Suprapubic skin (tissue), 4 donors: ENCODE measurements around the gene PNPLA3. TPM values are rescaled to one million over a fixed set of nuclear protein-coding genes. Genes with fewer than 3 reads are reported as not detected.
A peak's percentile ranks its signal among the peaks of the same experiment; 100 is the strongest.

Experiments
- DNase-seq, 2 donors: peaks; one replicate each; pipeline ENCODE4 v3.0.0-alpha.2; 2019; ENCODE audit warnings: low spot score in 2 of 2
- H3K27ac ChIP-seq: fragments of 200-600 bp; sonication (generic); one replicate; pipeline ENCODE4 v1.5.1; 2019
- H3K27me3 ChIP-seq: fragments of 200-600 bp; sonication (generic); one replicate; pipeline ENCODE4 v1.5.1; 2019
- H3K36me3 ChIP-seq: fragments of 200-600 bp; sonication (generic); one replicate; pipeline ENCODE4 v1.5.1; 2019
- H3K4me1 ChIP-seq: fragments of 200-600 bp; sonication (generic); one replicate; pipeline ENCODE4 v1.5.1; 2019
- H3K4me3 ChIP-seq: fragments of 200-600 bp; sonication (generic); one replicate; pipeline ENCODE4 v1.5.1; 2019; ENCODE audit warnings: mild to moderate bottlenecking
- H3K9me3 ChIP-seq: fragments of 200-600 bp; sonication (generic); one replicate; pipeline ENCODE4 v1.5.1; 2019
- EP300 ChIP-seq: sonication (generic); formaldehyde crosslinking; IDR thresholded peaks from one replicate; pipeline ENCODE4 v1.6.1; 2017; ENCODE audit warnings: antibody characterized with exemption
- POLR2A ChIP-seq, 2 donors: fragments of 450-650 bp; IDR thresholded peaks; one replicate each; pipeline ENCODE4 v1.6.1; 2017; ENCODE audit warnings: antibody characterized with exemption in 2 of 2, mild to moderate bottlenecking in 2 of 2, moderate library complexity in 2 of 2
- POLR2AphosphoS5 ChIP-seq, 3 donors: sonication (generic); formaldehyde crosslinking; IDR thresholded peaks; one replicate each; pipeline ENCODE4 v1.6.1; 2017; ENCODE audit warnings: antibody characterized with exemption in 3 of 3
- WGBS: methylation state at CpG from one replicate; pipeline ENCODE4 v1.1.5; 2018; 5-methylcytosine and 5-hydroxymethylcytosine counted together
- total RNA-seq, 4 donors: library from RNA; depleted of rRNA; stranded (reverse); fragments of >200 nt; gene quantifications; one replicate each; pipeline ENCODE4 v1.1.0, GENCODE V29; 2016
- TF ChIP-seq, protein P1 (sequence below), 2 donors: fragments of 200-600 bp in 1 of 2; fragments of 450-650 bp in 1 of 2; sonication (generic) in 1 of 2; IDR thresholded peaks; one replicate each; pipeline ENCODE4 v1.5.1; 2016 to 2019; ENCODE audit warnings: antibody characterized with exemption in 2 of 2, mild to moderate bottlenecking in 1 of 2, moderate library complexity in 1 of 2

PNPLA3 gene
- total RNA-seq, 4 donors from 2014 or later, result 7.0 to 23.7 (median 11.6) TPM

DNA sequence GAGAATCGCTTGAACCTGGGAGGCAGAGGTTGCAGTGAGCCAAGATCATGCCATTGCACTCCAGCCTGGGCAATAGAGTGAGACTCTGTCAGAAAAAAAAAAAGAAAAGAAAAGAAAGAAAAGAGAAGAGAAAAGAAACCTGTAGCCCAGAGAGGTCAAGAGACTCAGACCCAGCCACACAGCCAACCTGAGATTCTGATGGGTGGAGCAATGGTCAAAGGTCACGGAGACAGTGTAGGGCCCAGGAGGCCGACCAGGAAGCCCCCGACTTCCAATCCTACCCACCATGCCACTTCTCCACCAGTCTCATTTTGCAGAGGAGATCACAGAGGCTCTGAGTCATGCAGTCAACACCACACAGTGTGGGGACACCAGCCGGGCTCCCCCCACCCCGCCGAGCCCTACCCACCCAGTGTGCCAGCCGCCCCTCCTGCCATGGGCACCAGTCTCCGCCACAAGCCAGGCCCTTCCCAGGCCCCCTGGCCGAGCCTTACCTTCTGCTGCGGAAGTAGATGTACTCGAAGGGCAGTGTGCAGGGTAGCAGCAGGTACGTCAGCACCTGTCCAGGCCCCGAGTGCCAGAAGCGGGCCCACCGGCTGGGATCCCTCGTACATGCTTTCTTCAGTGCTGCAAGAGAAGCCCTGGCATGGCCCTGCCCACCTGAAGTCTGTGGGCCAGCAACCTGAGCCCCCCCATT, 39.7 kb upstream of the PNPLA3 start:
- H3K27me3 ChIP-seq, result peaks cover 78% of the 10 kb centered on the region
- H3K27ac ChIP-seq, result no peak overlapping the region
- H3K4me3 ChIP-seq, result no peak overlapping the region
- H3K36me3 ChIP-seq, result no peaks in the 10 kb centered on the region
- no peaks in the 10 kb centered on the region for H3K4me1 ChIP-seq
- TF ChIP-seq, protein P1, sequence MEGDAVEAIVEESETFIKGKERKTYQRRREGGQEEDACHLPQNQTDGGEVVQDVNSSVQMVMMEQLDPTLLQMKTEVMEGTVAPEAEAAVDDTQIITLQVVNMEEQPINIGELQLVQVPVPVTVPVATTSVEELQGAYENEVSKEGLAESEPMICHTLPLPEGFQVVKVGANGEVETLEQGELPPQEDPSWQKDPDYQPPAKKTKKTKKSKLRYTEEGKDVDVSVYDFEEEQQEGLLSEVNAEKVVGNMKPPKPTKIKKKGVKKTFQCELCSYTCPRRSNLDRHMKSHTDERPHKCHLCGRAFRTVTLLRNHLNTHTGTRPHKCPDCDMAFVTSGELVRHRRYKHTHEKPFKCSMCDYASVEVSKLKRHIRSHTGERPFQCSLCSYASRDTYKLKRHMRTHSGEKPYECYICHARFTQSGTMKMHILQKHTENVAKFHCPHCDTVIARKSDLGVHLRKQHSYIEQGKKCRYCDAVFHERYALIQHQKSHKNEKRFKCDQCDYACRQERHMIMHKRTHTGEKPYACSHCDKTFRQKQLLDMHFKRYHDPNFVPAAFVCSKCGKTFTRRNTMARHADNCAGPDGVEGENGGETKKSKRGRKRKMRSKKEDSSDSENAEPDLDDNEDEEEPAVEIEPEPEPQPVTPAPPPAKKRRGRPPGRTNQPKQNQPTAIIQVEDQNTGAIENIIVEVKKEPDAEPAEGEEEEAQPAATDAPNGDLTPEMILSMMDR (IDR thresholded peaks at IDR 0.05), result no peak
- TF ChIP-seq POLR2AphosphoS5 (IDR thresholded peaks at IDR 0.05), result no peak
- TF ChIP-seq EP300, result no peak
- TF ChIP-seq POLR2A (IDR thresholded peaks at IDR 0.05), result no peak
- no peak for DNase-seq
- WGBS, result 85% methylated on average over 10 of the region's 17 CpGs
- no peaks in the 10 kb centered on the region for H3K9me3 ChIP-seq

DNA sequence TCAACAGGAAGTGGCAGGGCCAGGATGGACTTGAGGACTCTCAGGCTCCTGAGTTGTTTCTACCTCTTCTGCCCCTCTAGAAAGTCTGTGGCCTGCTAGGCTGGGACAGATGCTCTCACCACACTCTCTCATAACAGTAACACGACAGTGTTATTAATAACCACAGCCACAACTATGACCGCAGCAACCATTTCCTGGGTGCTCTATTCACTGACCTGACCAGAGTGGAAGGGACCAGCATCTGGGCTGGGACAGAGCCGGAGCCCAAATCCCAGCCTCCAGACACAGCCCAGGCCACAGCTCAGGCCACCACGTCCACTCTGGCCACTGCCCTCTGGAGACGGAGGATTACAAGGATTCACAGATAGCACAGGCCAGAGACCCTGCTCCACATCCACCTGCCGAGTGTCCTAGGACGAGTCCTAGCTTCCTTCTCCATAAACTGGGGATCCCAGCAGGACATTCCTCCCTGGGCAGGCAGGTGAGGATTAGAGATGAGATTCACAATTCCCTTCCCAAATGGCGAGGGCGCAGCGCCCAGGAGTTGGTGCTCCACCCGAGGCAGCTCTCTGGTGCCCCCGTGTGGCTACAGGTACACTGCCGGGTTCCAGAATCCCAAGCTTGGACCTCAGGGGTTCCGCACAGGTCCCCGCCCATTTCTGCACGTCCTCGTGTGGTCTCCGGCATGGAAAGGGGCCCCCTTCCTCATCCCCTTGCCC, 38.8 kb upstream of the PNPLA3 start:
- H3K27ac ChIP-seq, result no peak overlapping the region
- DNase-seq, result no peak

DNA sequence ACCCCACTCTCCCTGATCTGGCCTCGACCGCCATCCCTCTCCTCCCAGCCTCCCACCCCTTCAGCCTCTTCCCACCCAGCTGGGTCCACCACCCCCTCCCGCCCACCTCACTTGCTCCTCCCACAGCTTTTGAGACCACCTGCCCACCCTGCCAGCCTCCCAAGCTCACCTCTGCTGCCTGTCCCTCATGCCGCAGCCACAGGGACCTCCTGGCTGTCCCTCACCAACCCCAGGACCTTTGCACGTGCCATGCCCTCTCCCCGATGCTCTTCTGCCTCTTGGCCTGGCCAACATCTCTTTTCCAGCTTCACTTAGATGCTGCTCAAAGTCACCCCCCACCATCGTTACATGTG, 38.3 kb upstream of the PNPLA3 start:
- Histone ChIP-seq H3K27me3 (peaks cover 83% of the 10 kb centered on the region), H3K9me3 (no peaks in the 10 kb centered on the region), H3K4me3 (no peak overlapping the region), H3K4me1 (no peaks in the 10 kb centered on the region), H3K27ac (no peak overlapping the region), H3K36me3 (no peaks in the 10 kb centered on the region)
- 67% methylated on average over 7 of the region's 7 CpGs for WGBS
- no peak for DNase-seq
- no peak for TF ChIP-seq EP300
- no peak for TF ChIP-seq POLR2AphosphoS5 (IDR thresholded peaks at IDR 0.05)
- TF ChIP-seq, protein P1 (IDR thresholded peaks at IDR 0.05), result no peak
- no peak for TF ChIP-seq POLR2A (IDR thresholded peaks at IDR 0.05)

More for the DNA sequence above, 38.8 kb upstream of the PNPLA3 start:
- no peak for TF ChIP-seq EP300
- TF ChIP-seq POLR2A (IDR thresholded peaks at IDR 0.05), result no peak
- TF ChIP-seq, protein P1 (IDR thresholded peaks at IDR 0.05), result peak; percentile 39 to 82
- Histone ChIP-seq H3K9me3 (no peaks in the 10 kb centered on the region), H3K4me1 (no peaks in the 10 kb centered on the region), H3K36me3 (no peaks in the 10 kb centered on the region), H3K27me3 (peaks cover 82% of the 10 kb centered on the region), H3K4me3 (no peak overlapping the region)
- WGBS, result 32% methylated on average over 12 of the region's 18 CpGs

DNA sequence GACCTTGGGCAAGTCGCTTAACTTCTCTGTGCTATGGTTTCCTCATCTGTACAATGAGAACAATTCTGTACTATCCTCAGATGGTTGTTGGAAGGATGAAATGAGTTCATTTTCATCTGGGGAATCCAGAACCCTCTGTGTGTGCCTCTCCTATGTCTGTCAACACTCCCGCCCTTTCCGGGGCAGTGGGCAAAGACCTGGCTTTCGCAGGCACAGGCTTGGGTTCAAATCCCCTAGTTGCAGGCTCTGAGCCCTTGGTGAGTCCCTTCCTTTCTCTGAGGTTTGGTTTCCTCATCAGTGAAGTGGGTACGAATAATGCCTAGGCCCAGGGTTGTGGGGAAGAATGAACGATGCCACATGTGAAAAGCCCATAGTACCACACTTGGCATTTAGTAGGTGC, 37.8 kb upstream of the PNPLA3 start:
- no peaks in the 10 kb centered on the region for H3K36me3 ChIP-seq
- H3K9me3 ChIP-seq, result no peaks in the 10 kb centered on the region
- no peak for TF ChIP-seq POLR2A (IDR thresholded peaks at IDR 0.05)
- TF ChIP-seq POLR2AphosphoS5 (IDR thresholded peaks at IDR 0.05), result no peak
- TF ChIP-seq, protein P1 (IDR thresholded peaks at IDR 0.05), result no peak
- TF ChIP-seq EP300, result no peak
- no peak overlapping the region for H3K4me3 ChIP-seq
- WGBS, result 94% methylated on average over 6 of the region's 6 CpGs
- no peaks in the 10 kb centered on the region for H3K4me1 ChIP-seq
- H3K27ac ChIP-seq, result no peak overlapping the region
- no peak for DNase-seq
- H3K27me3 ChIP-seq, result peaks cover 83% of the 10 kb centered on the region

DNA sequence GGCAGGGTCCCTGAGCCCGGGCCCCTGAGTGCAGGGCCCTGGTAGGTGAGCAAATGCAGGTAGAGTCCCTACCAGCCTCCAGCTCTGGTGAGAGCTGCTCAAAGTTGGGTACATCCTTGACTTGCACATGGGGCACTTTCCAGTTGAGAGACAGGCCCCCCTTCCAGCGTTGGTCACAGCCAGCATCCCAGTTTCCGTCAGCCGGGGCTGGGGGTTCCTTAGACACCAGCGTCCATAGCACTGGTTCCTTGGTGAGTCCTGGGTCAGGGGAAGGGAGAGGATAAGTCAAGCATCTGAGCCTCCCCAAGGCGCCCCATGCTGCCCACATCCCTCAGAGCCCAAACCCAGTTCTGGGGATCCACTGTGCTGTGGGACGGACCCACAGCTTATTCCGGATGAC, 37.4 kb upstream of the PNPLA3 start:
- WGBS, result 59% methylated on average over 5 of the region's 8 CpGs
- Histone ChIP-seq H3K27ac (no peak overlapping the region), H3K4me3 (no peak overlapping the region), H3K4me1 (peaks cover 3% of the 10 kb centered on the region), H3K9me3 (no peaks in the 10 kb centered on the region), H3K27me3 (peaks cover 83% of the 10 kb centered on the region), H3K36me3 (no peaks in the 10 kb centered on the region)
- DNase-seq, result no peak
- no peak for TF ChIP-seq EP300
- no peak for TF ChIP-seq POLR2AphosphoS5 (IDR thresholded peaks at IDR 0.05)
- TF ChIP-seq POLR2A (IDR thresholded peaks at IDR 0.05), result no peak
- TF ChIP-seq, protein P1 (IDR thresholded peaks at IDR 0.05), result no peak
